Stimulated activated CD8-positive, alpha-beta memory T cell treated with anti-CD3 and anti-CD28 coated beads, Interleukin-12 subunit alpha, Interleukin-12 subunit beta, amount 100 ng/mL, for 24 hours (primary cell): ENCODE results near the gene TTC34.

ENCODE experiments used
- DNase-seq: peaks from one replicate; pipeline ENCODE4 v3.0.0-alpha.2; 2020; ENCODE audit errors: extremely low read depth

TTC34 gene

DNA sequence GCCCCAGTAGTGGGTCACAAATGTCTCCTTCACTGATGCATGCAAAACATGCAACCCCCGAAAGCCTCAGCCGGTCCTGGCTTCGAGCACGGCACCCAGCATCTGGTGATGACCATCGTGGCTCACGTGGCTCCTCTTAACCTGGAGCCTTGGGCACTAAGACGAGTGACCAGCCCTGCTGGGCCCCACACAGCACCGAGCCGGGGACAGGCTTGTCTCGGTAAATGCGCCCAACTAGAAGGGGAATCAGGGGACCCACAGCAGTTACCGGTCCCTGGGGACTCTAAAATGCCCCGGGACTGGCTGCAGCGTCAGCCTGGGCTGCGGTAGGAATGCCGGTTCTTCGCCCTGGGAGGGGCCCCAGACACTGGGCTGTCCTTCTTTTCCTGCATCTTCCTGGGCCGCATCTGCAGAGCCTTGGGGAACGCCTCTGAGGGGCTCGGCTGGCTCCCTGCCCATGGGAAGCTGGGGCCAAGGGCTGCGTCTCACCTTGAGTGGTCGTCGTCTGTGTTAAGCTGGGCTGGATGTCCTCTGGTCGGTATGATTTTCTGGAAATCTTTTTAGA, 13.1 kb upstream of the TTC34 start:
- no peak for DNase-seq

DNA sequence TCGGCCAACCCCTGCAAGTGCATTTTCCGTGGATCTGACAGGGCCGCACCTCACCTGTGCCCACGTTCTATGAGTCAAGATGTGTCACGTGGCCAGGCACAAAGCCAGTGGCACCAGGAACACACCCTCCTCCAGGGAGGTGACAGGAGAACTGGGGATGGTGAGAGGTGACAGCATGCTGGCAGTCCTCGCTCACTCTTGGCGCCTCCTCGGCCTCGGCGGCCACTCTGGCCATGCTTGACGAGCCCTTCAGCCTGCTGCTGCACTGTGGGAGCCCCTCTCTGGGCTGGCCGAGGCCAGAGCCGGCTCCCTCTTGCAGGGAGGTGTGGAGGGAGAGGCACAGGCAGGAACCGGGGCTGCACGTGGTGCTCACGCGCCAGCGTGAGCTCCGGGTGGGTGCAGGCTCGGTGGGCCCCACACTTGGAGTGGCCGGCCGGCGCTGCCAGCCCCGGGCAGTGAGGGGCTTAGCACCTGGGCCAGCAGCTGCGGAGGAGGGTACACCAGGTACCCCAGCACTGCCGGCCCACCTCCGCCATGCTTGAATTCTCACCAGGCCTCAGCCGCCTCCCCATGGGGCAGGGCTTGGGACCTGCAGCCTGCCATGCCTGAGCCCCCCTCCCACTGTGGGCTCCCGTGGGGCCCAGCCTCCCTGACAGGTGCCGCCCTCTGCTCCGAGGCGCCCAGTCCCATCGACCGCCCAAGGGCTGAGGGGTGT, 11.6 kb upstream of the TTC34 start:
- no peak for DNase-seq

GRCh38 chr1:2812136-2812535, 10.6 kb upstream of the TTC34 start:
- no peak for DNase-seq

DNA sequence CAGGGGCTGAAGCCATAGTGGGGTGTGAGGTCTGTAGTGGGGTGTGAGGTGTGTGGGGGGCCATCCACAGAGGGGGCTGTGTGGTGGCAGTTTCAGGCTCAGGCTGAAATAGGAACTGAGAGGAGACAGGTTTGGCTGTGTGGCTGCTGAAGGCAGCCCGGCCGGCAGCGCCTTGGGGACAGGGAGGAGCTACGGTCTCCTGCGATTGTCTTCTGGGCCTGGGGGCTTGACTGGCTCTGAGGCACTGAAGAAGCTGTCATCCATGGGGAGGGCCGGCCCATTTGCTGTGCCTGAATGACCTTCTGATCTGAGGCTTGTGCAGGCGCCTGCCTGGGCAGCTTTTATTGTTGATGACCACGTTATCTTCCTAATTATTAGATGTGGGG, 10.0 kb upstream of the TTC34 start:
- DNase-seq = no peak

DNA sequence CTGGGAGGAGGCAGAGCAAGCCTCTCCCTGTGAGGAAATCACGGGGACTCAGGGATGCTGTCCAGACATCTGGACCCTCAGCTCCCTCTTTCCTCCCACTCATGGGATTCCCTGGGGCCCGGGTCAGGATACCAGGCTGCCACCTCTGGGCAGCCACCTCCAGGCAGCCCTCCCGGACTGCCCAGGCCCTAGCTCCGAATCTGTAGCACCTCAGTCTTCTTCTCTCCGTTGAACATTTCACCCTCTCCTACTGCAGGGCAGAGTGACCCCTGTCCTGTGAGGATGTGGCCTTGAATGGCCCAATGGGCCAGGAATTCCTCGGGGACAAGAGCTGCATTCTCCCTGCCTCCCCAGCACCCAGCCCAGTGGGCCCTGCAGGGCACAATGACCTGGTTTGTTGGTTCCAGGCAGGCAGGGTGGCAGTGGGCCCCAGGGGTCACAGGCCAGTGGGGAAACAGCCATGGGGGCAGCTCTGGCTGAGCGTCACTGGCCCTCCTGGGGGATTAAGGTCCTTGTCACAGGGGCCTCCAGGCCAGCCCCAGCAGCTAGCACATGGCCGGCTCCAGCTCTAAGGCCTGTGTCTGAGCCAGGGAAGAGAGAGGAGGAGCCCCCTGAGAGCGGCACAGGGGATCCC, 9.5 kb upstream of the TTC34 start:
- DNase-seq = no peak

DNA sequence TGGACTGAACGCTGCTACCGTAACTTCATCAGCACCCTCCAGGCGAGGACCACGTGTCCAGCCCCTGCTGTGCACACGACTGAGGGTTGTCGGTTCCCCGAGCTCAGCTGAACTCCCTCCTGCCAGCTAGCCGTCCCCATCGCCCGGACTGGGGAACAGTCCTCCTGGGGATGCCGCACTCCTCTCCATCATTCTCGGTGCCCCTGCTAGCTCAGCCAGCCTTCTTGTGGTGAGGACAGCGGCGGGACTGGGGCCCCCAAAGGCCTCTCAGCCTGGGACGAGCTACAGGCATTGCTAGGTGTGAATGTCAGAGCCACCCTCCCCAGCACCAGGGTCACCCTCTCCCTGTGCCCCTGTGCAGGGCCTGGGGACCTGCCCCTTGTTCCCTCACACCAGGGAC, 8.8 kb upstream of the TTC34 start:
- no peak for DNase-seq

- DNase-seq = no peak
These were observed 8.2 kb upstream of the TTC34 start for GRCh38 chr1:2809656-2810055.

- no peak for DNase-seq
These were observed 7.5 kb upstream of the TTC34 start for GRCh38 chr1:2808831-2809605.

DNA sequence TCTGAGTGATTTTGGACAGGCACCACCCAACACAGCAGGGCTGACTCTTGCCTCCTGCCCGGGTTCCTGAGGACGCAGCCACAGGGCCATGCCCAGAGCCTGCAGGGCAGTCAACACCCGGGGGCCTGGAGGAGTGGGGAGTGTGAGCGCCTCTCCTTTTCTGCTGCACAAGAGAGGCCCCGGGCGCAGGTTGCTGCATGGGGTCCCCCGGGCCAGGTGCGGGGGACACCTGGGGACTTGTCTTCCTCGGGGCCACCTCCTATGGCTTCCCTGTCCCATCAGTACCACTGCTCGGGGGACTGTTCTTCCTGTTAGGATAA, 6.9 kb upstream of the TTC34 start:
- no peak for DNase-seq

DNA sequence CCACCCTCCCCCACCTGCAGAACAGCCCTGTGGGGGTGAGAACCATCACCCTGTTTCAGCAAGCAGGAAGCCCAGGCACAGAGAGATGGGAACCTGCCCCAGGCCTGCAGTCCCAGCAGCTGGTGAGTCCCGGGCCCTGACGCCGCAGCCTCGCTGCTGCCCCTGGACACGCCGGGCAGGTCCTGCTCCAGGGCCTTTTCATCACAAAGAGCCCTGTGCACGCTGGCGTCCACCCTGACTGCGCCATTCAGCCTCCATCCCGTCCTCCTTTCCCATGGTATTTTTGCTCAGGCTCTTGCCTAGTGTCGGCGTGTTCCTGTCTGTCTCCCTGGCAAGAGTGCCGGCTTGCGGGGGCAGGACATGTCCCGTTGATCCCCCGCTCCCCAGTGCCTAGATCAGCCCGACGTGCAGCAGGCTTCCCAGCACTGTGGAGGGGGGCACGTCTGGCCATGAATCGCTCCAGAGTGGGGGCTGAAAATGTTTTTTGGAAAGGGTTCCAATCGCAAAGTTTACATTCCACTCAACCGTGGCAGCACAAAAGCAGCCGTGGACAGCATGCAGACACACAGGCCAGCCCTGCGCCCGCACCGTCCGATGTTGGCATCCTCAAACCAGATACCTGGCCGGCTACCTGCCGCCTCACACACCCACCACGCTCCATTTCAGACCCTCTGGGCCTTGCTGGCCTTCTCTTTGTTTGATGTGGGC, 6.3 kb upstream of the TTC34 start:
- DNase-seq = no peak

- DNase-seq = no peak
These were observed 5.5 kb upstream of the TTC34 start for GRCh38 chr1:2807036-2807435.

DNA sequence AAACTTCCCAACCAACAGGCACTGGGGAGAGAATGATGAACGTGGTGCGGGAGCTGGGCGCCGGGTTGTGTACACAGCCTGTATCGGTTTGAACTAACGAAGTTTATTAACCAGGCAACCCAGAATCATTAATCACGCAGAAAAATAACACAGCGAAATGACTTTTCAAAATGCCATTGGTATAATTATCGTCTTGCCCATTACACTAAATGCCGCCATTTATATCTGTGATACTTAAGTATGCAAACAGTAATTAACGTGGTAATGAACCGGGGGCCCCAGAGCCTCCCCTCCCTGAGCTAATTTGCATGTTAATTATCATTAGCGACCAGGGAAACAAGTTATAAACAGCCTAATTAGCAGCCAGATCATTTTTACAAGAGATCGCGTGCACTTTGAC, 5.1 kb upstream of the TTC34 start:
- no peak for DNase-seq

- no peak for DNase-seq
These were observed 4.4 kb upstream of the TTC34 start for GRCh38 chr1:2805801-2806430.

DNA sequence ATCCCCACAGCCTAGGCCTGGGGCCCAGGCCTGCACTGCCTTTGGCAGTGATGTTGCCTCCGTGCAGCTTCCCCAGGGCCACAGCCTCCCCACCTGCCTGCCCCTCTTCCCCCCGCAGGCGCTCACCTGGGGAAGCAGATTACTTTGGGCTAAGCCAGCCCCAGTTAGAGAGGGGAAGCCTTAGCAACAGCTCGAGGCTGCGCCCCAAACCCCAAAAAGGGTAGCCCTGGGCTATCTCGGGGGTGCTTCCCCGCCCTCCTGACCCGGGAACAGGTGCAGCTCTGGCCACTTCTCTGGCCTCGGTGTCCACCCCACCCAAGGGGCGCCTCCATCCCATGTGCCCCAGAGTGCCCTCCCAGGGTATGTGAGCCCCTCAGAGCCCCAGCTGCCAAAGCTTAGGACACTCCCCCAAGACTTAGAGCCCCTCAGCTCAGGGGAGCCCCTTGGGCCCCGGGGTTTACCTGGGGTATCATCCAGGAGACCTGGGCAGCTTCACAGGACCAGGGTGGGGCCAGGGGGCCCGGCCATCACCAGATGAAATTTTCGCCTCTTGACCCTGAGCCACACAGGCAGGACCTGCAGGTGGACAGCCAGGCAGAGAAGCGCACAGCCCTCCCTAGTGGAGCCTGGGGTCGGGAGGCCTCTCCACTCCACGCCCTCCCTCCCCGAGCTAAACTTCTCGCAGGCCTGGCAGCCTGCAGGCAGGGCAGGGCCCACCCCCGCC, 3.3 kb upstream of the TTC34 start:
- DNase-seq = no peak

GRCh38 chr1:2803931-2804627, 2.6 kb upstream of the TTC34 start:
- no peak for DNase-seq

- no peak for DNase-seq
These were observed 1.8 kb upstream of the TTC34 start for GRCh38 chr1:2803086-2803930.

DNA sequence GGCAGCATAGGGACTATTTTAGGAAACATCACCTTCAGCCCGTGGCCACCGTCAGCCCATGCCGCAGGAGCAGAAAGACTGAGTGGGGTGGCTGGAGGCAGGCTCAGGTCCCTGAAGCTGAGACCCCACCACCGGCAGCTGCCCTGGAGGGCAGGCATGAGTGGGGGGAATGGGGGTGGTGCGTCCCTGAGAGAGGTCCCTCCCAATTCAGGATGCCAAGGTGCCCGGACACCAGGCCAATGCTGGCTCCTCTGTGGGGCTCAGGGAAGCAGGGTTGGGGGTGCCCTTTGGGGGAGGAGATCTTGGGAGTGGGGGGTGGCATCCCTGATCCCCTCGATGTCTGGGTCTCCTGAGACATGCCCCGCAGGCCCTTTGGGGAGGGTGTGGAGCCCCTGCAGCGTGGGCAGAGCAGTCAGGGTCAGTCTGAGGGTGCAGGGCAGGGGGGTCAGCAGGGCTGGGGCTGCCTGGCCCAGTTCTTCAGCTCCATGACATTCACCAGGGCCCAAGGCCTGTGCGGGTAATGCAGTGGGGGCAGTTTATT, 998 bp upstream of the TTC34 start:
- DNase-seq = no peak

- no peak for DNase-seq
These were observed 447 bp downstream of the TTC34 start for GRCh38 chr1:2801046-2801445.

DNA sequence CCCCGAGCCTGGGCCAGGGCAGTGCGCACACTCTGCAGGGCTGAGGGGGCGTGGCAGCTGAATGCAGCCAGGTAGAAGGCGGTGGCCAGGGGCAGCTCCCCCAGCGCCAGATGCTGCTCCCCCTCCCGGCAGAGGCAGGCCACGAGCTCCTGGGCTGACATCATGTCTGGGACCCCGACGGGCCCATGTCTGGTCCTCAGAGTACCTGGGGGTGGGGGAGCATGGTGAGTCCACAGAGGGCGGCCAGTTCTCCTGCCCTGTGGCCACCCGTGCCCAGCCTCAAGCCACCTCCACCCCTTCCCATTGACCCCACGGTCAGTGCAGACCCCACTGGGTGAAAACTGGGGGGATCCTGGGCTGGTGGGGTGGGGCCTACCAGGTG, 838 bp downstream of the TTC34 start:
- no peak for DNase-seq
